Osteoblast (primary cell): ENCODE results near the gene MUS81. TPM values are rescaled to one million over a fixed set of nuclear protein-coding genes. Genes with fewer than 3 reads are reported as not detected.
A peak's percentile ranks its signal among the peaks of the same experiment; 100 is the strongest.

ENCODE experiments used
- DNase-seq: peaks from one replicate; pipeline ENCODE4 v3.0.0; 2011; ENCODE audit warnings: low spot score, mixed read lengths; ENCODE audit not compliant: insufficient read length; ENCODE audit errors: missing footprints
- H2AFZ ChIP-seq: 2 replicates; pipeline ENCODE4 v1.6.0; 2011; ENCODE audit warnings: mild to moderate bottlenecking, low read length
- H3K27ac ChIP-seq: 2 replicates; pipeline ENCODE4 v1.5.1; 2011; ENCODE audit warnings: mild to moderate bottlenecking, low read depth, low read length, moderate library complexity
- H3K27me3 ChIP-seq: 2 replicates; pipeline ENCODE4 v1.6.0; 2012; ENCODE audit warnings: mild to moderate bottlenecking, control low read depth, inconsistent platforms, low read length, moderate library complexity; ENCODE audit not compliant: insufficient read depth
- H3K36me3 ChIP-seq: 2 replicates; pipeline ENCODE4 v1.5.1; 2011; ENCODE audit warnings: mild to moderate bottlenecking, low read length, control low read depth, moderate library complexity; ENCODE audit not compliant: insufficient read depth
- H3K4me1 ChIP-seq: 2 replicates; pipeline ENCODE4 v1.5.1; 2011; ENCODE audit warnings: mild to moderate bottlenecking, low read length, control low read depth, moderate library complexity; ENCODE audit not compliant: insufficient read depth
- H3K4me2 ChIP-seq: 2 replicates; pipeline ENCODE4 v1.6.0; 2011; ENCODE audit warnings: mild to moderate bottlenecking, low read length; ENCODE audit not compliant: insufficient read depth
- H3K4me3 ChIP-seq: fragments of 200-600 bp; sonication (generic); 3 replicates; pipeline ENCODE4 v1.5.1; 2012; ENCODE audit warnings: mild to moderate bottlenecking, low read length, inconsistent platforms; ENCODE audit not compliant: insufficient read depth
- H3K79me2 ChIP-seq: 2 replicates; pipeline ENCODE4 v1.6.0; 2012; ENCODE audit warnings: mild to moderate bottlenecking, low read length, control low read depth, inconsistent platforms; ENCODE audit not compliant: insufficient read depth
- H3K9me3 ChIP-seq: 2 replicates; pipeline ENCODE4 v1.5.1; 2011; ENCODE audit warnings: low read depth, low read length, control low read depth
- H4K20me1 ChIP-seq: 2 replicates; pipeline ENCODE4 v1.6.0; 2012; ENCODE audit warnings: mild to moderate bottlenecking, low read length, control low read depth; ENCODE audit not compliant: insufficient read depth
- total RNA-seq: library from RNA; depleted of rRNA; stranded (reverse); fragments of >200 nt; gene quantifications from 2 replicates; pipeline ENCODE4 v1.2.3, GENCODE V29; 2012
- TF ChIP-seq, protein P1 (sequence below): IDR thresholded peaks from 2 replicates; pipeline ENCODE4 v1.5.1; 2011; ENCODE audit warnings: mild to moderate bottlenecking, low read depth, low read length, moderate library complexity; ENCODE audit errors: extremely low read depth

Gene MUS81
- total RNA-seq, 1 donor, result 53.6 TPM

GRCh38 chr11:65883058-65883761, 23.0 kb downstream of the MUS81 start:
- Histone ChIP-seq H3K4me2 (no peak overlapping the region), H3K9me3 (no peaks in the 10 kb centered on the region), H3K4me3 (no peak overlapping the region), H3K27ac (no peak overlapping the region), H4K20me1 (peaks cover 21% of the 10 kb centered on the region), H3K27me3 (no peaks in the 10 kb centered on the region), H2AFZ (no peak overlapping the region), H3K79me2 (peaks cover 41% of the 10 kb centered on the region), H3K36me3 (peaks cover 47% of the 10 kb centered on the region), H3K4me1 (peaks cover 14% of the 10 kb centered on the region)
- TF ChIP-seq, protein P1, sequence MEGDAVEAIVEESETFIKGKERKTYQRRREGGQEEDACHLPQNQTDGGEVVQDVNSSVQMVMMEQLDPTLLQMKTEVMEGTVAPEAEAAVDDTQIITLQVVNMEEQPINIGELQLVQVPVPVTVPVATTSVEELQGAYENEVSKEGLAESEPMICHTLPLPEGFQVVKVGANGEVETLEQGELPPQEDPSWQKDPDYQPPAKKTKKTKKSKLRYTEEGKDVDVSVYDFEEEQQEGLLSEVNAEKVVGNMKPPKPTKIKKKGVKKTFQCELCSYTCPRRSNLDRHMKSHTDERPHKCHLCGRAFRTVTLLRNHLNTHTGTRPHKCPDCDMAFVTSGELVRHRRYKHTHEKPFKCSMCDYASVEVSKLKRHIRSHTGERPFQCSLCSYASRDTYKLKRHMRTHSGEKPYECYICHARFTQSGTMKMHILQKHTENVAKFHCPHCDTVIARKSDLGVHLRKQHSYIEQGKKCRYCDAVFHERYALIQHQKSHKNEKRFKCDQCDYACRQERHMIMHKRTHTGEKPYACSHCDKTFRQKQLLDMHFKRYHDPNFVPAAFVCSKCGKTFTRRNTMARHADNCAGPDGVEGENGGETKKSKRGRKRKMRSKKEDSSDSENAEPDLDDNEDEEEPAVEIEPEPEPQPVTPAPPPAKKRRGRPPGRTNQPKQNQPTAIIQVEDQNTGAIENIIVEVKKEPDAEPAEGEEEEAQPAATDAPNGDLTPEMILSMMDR, result no peak
- no peak for DNase-seq

- Histone ChIP-seq H3K4me2 (no peak overlapping the region), H2AFZ (no peak overlapping the region), H4K20me1 (peaks cover 21% of the 10 kb centered on the region), H3K9me3 (no peaks in the 10 kb centered on the region), H3K27ac (no peak overlapping the region), H3K27me3 (no peaks in the 10 kb centered on the region), H3K79me2 (peaks cover 41% of the 10 kb centered on the region), H3K4me1 (peaks cover 20% of the 10 kb centered on the region), H3K36me3 (peaks cover 47% of the 10 kb centered on the region), H3K4me3 (no peak overlapping the region)
- peak; percentile 73 for DNase-seq
- TF ChIP-seq, protein P1, result no peak
Observed at GRCh38 chr11:65883786-65884715, 23.8 kb downstream of the MUS81 start.

DNA sequence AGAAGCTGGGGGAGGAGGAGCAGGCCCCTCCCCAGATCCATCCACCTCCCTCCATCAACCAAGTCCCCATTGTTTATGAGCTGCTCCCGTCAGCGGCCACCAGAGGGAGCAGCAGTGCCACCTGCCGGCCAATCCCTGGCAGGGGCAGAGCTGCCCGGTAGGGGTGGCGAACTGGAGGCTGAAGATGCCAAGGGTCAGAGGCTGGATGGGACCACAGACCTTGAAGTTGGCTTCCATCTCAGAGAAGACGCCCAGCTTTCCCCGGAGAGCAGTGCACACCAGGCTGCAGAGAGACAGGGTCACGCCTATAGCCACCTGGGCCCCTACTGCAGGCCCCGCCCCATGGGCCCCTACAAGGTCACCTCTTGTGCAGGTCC, 24.5 kb downstream of the MUS81 start:
- Histone ChIP-seq H3K27me3 (no peaks in the 10 kb centered on the region), H3K79me2 (peaks cover 41% of the 10 kb centered on the region), H3K4me3 (no peak overlapping the region), H3K36me3 (peaks cover 47% of the 10 kb centered on the region), H2AFZ (no peak overlapping the region), H3K9me3 (no peaks in the 10 kb centered on the region), H3K27ac (no peak overlapping the region), H3K4me1 (peaks cover 27% of the 10 kb centered on the region), H3K4me2 (no peak overlapping the region), H4K20me1 (peaks cover 21% of the 10 kb centered on the region)
- DNase-seq, result peak; percentile 99
- TF ChIP-seq, protein P1, result peak; percentile 96

DNA sequence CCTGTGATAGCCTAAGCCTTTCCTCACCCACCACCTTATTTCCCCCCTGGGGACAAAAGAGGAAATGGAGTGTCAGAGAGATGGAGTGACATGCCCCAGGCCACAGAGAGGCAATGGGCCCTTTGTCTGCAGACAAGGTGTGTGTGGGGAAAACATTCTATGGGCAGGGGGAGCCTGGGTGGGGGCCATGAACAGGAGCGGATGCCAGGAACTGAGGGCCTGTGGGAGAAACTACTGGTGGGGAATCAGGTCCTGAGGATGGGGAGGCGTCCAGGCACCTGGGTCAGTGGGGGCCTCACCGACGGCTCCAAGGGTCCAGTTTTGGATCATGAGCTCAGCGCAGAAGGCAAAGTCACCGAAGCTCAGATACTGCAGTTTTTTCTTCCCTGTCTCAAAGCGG, 25.0 kb downstream of the MUS81 start:
- H3K79me2 ChIP-seq, result peaks cover 41% of the 10 kb centered on the region
- H3K4me2 ChIP-seq, result no peak overlapping the region
- no peaks in the 10 kb centered on the region for H3K9me3 ChIP-seq
- no peak overlapping the region for H3K4me3 ChIP-seq
- no peak overlapping the region for H3K27ac ChIP-seq
- no peaks in the 10 kb centered on the region for H3K27me3 ChIP-seq
- peaks cover 32% of the 10 kb centered on the region for H3K4me1 ChIP-seq
- no peak for DNase-seq
- TF ChIP-seq, protein P1, result no peak
- H2AFZ ChIP-seq, result no peak overlapping the region
- H3K36me3 ChIP-seq, result peaks cover 47% of the 10 kb centered on the region
- peaks cover 21% of the 10 kb centered on the region for H4K20me1 ChIP-seq
